GM18861 (cell line): ENCODE results near the gene HDAC7.

Source experiments
- ATAC-seq: cut with Tn5 transposase; IDR thresholded peaks from one replicate; pipeline ENCODE4 v1.9.1; 2021; ENCODE audit not compliant: unreplicated experiment

HDAC7 gene

DNA sequence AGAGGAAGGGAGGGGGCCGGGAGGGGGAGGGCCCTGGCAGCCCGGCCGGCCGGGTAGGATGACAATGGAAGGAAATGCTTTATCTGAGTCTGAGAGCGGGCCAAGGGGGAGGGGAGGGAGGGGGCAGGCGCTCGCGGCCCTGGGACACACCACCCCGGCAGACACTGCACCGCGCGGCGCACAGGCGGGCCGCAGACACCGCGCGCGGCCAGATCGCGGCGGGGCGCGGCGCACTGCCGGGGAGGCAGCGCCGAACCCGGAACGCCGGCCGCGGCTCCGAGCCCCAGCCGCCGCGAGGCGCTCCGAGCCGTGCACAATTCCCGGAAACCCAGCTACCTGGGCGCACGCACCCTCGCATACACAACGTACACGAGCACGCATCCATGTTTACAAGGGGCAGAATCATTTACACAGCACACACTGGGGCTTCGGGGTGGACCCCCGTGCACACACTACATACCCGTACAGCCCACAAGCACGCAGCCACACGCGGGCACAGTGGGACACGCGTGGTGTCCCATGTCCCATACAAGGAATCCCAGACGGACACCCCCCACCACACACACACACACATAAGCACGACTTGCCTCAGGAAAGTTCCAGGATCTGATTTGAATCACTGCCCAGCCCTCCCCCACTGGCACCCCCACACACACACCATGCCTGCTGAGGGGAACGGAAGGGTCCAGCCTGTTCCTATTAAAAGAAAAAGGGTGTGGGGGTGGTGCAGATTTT lies at the start of gene HDAC7:
HDAC7 (minus strand) TSS at position 8 of the 735 bp plus-strand sequence. CDS start 118 bp downstream, outside the sequence.
- no peak for ATAC-seq

DNA sequence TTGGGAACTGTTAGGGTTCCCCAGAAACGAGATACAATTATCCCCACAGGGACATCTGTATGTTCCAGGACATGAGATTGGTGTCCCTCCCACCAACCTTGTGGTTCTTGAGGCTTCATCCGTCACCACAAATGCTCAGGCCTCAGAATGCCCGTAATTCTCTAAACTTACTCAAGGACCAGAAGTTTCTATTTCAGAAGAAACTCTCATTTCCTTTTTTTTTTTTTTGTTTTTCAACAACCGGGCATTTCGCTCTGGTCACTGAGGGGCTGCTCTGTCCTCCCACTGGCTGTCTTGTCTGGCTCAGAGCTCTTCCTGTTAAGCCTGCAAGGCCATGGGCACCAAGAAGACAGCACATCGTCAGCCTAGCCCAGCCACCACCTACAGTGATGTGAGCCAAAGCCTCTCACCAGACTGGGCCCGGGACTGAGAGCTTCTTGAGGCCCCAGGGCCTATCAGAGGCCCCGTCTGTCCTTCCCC lies 48.9 kb upstream of the HDAC7 start:
- peak; percentile 52 for ATAC-seq

DNA sequence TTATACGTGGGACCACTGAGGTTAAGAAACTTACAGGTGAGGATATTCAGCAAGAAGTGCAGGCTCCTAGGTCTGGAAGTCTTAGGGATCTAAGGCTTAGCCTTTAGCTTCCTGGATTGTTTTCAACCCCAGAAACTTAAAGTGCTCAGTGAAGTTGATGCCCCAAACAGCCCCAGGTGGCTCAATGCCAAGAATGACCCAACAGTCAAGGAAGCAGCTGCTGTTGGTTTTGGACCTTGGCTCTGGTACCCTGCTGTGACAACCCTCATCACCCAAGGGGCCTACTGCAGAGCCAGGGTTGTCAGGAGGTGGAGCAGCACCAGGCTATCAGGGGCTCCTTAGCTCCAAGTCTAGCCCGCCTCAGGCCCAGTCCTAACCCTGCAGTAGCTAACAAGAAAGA lies 48.3 kb upstream of the HDAC7 start:
- peak; percentile 2 for ATAC-seq

DNA sequence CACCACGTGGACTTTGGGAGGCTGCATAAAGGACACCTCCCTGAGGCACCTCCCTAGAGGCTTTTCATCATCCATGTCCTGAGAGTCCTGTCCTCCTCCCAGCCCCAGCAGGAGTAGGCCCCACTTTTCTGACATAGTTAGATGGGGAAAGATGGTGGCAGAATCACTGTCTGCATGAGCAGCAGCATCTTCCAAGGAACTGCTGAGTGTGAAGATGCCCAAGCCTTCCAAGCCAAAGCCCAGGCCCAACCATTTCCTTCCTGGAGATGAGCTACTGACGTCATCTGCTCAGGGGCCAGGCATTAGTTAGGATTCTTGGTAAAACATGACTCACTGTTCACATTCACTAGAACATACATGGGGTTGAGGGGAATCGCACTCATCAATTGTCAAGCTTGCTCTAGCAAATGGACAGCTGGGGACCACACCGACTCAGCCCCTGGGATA lies 47.8 kb upstream of the HDAC7 start:
- ATAC-seq: no peak

DNA sequence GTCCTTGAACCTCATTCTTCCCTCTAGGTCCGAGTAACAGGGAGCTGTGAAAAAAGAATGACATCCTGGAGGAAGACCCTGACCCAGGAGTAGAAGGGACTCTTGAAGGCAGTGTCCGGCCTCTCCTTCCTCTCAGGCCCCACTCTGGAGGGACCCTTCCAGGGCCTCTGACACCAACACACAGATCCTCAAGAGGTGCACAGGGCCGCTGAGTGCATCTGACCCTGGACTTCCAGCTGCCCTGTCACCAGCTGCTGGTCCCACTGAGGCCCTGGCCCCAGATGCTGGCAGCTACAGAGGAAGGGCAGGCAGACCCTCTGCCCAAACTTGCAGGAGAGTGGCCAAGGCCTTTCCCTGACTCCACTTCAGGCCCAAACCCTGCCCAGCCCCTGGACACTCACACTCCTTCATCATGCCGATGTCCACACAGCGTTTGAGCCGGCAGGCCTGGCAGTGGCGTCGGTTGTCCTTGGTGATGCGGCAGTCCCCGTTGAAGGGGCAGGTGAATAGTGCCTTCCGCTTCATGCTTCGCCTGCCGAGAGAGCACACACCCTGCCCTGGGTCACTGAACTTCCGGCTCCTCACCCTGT lies 45.0 kb upstream of the HDAC7 start:
- ATAC-seq: no peak

DNA sequence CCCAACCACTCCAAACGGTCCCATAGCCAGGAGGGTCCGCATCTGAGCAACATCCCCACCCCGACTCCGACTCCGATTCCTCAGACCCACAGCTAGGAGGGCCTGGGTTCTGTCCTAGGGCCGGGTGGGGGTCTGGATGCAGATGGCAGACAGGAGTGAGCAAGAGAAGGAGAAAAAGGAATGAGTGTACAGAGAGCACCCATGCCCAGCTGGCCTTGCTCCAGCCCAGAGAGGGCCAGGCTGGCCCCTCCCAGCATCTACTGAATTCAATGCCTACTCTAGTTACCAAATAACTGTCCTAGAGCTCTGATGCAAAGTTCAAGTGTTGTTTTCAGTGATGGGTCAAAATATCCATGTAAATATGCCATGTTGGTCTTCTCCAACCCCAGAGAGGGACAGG lies 44.3 kb upstream of the HDAC7 start:
- no peak for ATAC-seq

DNA sequence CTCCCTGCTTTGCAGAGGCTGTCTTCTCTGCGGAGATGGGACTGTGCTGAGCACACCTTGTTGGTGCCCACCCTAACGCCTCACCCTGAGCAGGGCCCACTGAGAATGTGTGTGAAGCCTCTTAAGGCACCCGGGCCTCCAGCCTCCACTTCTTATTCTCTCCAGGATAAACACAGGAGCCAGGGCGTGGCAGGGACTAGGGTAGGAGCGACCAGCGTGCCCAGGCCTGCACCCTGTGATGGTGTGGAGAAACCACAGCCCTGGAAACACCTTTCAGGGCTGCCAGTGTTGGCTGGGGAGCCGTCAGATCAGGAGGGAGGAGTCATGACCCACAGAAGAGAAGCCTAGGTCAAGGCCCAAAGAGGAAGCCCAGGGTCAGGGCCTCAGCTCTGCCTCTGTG lies 43.8 kb upstream of the HDAC7 start:
- ATAC-seq: no peak

DNA sequence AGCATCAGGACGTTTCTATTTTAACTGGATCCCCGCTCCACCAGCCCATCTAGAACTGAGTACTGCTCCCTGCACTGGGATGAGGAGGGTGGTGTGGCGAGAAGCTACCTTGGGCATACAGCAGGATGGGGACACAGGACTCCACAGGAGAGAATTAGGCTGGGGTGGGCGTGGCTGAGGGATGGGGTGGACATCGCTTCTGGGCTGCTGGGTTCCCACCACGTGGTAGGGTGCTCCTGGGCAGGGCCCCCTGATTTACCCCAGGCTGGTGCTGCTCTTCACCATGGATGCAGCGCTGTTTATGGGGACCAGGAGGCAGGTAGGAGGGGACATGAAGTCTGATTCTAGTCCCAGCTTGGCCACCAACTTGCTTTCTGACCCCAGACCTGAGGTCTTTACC lies 43.2 kb upstream of the HDAC7 start:
- no peak for ATAC-seq

DNA sequence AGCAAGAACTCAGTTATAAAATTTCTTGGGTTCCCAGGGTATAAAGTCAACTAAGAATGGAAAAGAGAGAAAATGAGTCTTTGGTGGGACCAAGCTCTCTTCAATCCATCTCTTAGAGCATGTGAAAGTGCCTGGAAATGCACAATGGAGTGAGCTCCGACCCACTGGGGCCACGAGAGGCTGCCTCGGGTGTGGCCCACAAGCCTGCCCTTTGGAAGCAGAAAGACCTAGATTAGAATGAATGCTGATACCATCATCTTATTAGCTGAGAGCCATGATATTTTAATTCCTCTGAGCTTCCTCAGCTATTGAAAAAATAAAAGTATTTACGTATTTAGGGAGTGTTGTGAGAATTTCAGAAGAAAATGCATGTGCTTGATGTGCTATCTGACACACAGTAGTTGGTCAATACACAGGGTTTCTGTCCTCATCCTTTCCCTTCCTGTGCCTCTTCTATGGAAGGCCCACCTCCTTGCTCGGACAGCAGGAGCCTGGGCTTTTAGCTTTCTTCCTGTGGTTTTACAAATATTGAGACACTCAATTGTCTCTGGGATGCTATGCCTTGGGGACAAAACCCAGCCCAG lies 42.6 kb upstream of the HDAC7 start:
- no peak for ATAC-seq

DNA sequence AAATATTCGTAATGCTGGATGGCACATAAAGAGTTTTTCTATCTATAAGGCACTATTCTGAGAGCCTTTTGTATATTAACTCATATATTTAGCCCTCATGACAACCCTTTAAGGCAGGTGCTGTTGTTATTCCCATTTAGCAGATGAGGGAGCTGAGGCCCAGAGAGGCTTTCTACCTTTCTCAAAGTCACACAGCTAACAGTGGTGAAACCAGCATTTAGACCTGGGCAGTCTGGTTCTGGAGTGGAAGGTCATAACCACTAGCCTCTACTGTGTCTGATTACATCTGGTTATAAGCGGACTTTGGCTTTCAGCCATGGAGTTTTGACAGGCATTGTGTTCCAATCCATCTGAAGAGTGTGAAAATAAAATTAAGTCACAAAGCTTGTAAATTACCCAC lies 41.2 kb upstream of the HDAC7 start:
- no peak for ATAC-seq

DNA sequence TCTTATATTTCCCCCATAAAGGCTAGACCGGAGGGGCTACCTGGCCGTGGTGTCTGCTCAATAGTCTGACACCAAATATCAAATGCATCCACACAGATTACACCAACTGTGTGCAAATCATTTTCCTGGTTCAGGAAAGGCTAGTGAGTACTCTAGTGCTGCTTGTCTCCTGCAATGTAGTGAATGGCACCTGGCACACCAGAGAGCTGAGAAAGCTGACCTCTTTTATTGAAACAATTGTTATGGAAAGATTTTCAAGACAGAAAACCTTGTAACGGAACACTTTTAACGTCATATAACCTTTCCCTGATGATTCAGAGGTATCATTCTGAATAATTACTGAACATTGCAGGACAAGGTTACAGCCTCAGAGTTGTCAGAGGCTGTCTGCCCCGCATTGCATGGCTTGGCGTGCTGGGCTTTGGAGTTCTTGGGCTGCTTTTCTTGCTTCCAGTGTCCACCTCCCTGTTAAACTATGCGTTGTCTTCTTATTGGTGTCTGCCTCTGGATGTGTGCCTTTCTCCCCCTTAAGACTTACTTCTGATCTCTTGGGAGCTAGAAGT lies 40.7 kb upstream of the HDAC7 start:
- ATAC-seq: no peak

DNA sequence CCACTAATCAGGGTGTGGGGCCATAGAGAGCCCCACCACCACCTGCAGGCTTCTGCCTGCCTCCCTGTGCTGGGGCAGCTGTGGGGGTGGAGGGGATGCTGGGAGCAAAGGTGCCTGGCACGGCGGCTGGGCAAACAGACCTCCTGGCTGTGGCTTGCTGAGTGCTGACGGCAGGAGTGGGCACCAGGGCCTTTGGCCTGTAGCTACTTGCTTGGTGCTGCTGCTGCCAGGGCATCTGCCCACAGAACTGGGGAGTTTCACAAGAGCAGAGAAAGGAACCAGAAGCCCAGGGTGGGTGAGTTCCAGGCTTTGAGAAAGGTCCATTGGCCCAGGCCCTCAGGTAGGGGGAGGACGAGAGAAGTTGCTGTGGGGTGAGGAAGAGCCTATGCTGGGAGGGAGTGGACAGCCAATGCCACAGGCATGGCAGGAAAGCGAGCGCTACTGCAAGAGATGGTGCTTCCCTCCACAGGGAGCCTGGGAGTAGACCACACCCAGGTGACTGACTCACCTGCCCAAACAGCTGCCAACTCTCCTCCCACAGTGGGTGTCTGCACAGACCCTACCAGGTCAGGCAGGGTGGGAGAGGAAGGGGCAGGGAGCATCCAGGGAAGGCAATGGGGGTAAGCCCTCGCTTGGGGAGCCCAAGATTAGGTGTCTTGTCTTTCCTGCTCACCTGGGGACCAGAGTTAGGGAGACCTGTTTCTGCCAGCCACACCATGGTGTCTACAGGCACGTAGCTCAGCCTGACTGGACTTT lies 39.0 kb upstream of the HDAC7 start:
- no peak for ATAC-seq

DNA sequence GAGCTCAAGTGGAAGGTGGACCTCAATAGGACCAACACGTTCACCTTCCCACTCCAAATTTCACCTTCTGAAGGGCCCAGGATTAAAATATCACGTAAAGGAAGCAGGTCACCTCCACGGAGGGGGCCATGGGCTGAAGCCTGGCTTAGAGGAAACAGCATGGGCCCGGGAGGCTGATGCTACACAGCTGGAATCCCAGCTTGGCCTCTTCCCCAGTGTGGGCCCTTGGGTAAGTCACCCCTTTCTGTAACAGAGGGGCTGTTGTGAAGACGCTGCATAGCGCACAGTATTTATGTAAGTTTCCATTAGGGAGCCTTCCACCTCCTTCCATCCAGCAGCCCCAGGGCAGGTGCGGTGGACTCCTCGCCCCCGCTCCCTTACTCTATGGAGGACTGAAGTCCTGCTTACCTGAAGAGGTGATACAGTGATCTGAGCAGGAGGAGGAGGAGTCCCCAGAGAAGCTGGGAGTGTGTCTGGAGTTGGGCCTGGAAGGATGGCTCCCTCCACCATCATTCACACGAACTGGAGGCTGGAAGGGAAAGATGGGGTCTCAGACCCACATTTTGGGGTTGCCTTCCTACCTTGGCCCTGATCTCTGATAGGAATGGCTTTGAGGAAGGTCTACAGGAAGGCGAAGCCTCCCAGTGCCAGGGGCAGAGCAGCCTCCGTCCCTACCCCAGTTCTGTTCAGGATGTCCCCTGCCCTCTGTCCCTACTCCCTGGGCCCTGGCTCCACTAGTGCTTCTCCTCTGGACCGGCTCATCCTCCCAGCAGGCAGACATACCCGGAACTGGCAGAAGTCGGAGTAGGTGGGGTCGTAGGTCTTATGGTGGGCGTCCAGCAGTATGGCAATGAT lies 37.2 kb upstream of the HDAC7 start:
- no peak for ATAC-seq

DNA sequence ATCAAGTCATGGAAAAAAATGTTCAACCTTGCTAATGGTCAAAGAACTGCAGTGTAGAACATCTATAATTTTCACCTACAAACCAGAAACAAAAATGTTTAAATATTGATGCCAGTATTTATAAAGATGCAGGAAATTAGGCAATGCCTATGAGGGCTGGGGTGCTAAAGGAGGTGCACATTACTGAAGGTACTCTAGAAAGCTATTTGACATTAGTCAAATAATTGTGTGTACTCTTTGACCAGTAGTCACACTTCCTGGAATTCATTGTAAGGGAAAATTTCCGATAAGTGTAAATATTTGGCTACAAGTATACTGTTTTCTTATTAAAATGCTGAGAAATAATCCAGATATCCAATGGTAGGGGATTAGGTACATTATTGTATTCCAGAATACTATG lies 36.4 kb upstream of the HDAC7 start:
- ATAC-seq: no peak

DNA sequence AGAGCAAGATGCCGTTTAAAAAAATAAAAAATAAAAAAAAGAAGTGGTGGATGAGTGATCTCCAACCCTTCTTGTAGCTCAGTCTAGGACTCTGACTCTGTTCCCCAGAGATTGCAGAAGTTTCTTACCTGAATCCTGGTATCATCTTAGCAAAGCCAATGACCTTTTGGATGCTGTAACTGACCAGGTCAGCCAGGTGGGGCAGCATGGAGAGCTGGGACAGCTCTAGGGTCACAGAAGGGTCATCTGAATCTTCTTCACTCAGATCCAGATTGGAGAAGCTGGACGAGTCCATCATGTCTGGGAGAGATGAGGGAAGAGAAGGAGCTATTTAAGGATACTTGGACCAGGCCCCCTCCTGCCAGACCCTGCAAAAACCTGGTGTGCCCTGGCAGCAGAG lies 35.8 kb upstream of the HDAC7 start:
- ATAC-seq: no peak

DNA sequence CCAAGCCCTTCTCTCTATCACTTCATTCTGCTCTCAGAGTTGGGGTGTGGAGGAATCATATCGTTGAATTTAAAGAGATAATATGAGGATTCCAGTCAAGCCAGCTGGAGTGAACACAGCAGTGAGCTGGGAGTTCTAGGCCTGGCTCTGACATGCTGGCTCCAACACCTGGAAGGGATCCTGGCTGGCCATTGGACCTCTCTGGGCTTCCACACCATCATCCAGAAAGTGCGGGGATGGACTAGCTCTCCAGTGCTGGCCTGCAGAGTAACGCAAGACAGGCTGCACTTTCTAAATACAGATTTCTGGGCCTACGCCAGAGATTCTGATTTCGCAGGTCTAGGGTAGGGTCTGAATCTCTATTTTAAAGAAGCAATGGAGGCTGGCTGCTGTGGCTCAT lies 34.8 kb upstream of the HDAC7 start:
- no peak for ATAC-seq

DNA sequence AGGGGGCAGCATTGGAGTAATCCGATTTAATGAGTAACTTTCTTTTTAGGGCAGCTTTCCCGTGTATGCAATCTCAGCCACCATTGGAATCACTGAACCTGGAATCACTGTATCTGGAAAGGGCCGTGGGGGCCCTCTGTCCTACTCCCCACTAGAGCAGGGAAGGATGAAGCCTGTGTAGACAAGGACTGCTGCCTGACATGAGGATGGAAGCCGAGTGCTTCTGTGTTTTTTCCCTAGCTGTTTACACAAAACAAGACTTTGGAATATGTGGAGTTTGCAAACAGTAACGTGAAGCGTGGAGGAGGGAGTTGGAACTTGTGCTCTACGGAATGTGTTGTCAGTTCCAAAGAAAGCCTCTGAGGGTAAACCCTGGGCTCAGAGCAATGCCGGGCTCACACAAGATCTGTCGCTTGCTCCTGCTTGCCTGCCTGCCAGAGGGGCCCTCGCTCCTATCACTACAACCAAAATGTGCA lies 32.4 kb upstream of the HDAC7 start:
- no peak for ATAC-seq

DNA sequence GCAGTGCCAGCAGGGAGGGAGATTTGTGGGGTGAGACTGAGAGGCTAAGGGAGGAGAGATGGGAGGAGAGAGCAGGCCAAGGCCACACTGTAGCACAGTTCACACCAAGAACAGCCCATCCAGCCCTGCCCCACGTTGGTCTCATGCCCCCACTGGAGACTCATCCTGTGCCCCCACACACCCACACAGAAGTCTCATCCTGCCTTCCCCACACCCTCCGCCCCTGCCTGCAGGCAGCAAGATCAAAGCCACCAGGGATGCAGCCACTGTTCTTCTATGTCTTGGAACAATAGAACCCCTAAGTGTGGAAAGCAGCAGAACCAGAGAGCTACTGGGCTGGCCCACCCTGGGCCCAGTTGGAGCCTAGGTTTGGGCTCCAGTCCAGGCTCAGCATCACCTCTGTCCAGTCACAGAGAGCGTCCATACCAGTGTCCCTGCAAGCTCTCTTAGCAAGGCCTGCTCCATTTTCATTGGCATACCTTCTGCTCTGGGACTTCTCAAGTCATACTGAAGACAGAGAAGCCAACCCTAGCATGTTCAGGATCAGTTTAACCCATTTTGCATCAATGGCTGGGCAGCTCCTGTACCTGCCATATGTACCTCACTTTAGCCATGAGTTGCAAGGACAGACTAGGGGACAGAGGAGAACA lies 31.7 kb upstream of the HDAC7 start:
- no peak for ATAC-seq

DNA sequence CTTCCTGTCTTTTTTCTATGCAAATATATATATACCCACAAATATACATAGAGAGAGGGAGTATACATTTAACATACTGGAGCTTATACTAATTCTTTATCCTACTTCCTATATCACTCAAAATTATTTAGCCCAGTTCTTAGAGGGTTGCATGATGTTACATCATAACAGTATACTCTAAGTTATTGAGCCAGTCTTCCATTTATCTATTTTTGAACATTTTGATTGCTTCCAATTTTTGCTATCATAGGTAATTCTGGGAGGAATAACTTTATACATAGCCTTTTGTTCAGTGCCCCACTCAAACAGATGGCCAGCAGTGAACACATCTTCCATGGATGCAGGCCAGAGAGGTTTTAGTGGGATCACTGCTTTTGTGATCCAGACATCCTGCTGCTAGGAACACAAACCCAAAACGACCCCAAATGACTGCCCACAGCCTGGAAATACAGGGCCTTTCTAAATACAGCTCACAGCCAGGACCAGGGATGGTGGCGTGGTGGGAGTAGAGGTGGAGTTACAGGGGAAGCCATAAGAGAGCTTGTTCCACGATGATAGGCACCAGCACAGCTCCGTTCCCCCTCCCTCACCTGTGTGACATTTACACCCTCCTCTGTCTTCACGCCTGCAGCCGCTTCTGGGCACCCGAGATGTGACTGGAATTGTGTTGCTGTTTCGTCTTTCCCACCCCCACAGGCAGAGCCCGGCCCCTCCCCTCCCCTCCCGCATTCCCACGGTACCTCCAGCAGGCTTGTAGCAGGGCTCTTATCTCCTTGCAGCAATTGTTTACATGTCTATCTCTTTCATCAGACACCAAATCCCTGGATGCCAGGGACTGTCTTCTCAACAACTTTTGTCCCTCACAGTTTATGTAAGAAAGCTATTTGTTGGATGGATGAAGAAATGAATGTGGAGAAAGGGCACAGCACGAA lies 30.7 kb upstream of the HDAC7 start:
- no peak for ATAC-seq
